ENCODE results near the gene PLA2G2D. TPM values are rescaled to one million over a fixed set of nuclear protein-coding genes. Genes with fewer than 3 reads are reported as not detected.

Gene PLA2G2D
- total and polyA plus RNA-seq, 10 of the 15 experiments (the other 5 are each of a cell fraction or from before 2014, with no cell fraction given) = 0.06 to 0.38 (median 0.16) TPM; not detected in 2

DNA sequence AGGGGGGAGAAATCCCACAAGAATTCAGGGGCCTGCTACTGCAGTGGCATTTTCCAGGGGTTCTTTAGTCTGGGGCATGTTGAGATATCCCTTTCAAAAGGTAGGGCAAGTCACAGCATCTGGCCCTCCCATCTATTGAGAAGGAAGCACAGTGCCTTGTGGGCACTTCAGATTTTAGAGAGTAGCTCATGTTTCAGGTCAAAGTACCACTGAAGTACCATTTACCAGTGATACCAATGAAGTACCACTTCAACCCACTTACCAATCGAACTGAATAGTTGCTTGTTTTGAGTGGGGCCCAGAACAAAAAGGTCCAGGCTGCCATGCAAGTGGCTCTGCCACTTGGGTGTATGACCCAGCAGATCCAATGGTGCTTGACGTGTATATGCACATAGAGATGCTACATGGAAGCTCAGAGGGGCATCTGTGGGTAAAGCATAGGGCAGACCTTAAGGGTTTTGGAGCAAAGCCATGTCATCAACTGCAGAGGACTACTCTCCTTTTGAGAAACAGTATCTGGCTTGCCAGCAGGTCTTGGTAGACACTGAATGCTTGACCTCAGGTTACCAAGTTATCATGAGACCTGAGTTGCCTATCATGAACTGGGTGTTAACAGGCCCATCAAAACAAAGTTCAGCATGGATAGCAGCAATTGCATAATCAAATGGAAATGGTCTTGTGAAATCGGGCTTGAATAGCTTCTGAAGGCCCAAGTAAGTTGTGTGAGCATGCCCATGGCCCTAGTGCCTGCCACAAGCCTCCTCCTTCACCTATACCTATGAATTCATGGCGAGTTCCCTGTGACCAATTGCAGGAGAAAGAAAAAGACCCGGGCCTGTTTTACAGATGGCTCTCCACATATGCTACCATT lies 23.5 kb downstream of the PLA2G2D start:
- H3K9ac ChIP-seq (ENCODE audit: control insufficient read depth, insufficient read depth, low read length) = no peak overlapping the region
- POLR2A ChIA-PET = no interaction called here
- 8% methylated on average over 5 of the region's 5 CpGs for WGBS (ENCODE audit: insufficient coverage, insufficient replicate concordance, low lambda C conversion rate, missing lambda C conversion rate)
- H3K4me2 ChIP-seq (ENCODE audit: control insufficient read depth, insufficient read depth) = no peak overlapping the region
- H3K79me2 ChIP-seq (ENCODE audit: control insufficient read depth, insufficient read depth, low read length) = no peaks in the 10 kb centered on the region
- H3K27ac ChIP-seq (ENCODE audit: control insufficient read depth, insufficient read depth) = no peak overlapping the region
- H3K27me3 ChIP-seq (replicated peaks in 1 of 2; ENCODE audit: control insufficient read depth in 2 of 2, insufficient read depth in 2 of 2, low read length in 1 of 2) = no peaks in the 10 kb centered on the region; a peak in 2 of 4 replicates
- no peaks in the 10 kb centered on the region for H3K36me3 ChIP-seq (ENCODE audit: control insufficient read depth in 2 of 2, insufficient read depth in 2 of 2, low read length in 1 of 2)
- RAD21 ChIA-PET (ENCODE audit: unreplicated experiment) = interaction anchor here (1.9 kb wide), 1 partner anchor 56 kb away, joined by 6 read pairs; no protein-coding TSS in a partner anchor
- no TSS peak for BruUV-seq (replicated peaks)
- TF ChIP-seq MEF2B (IDR thresholded peaks at IDR 0.05; ENCODE audit: partially characterized antibody, poor library complexity, severe bottlenecking) = no peak
- ATAC-seq = no peak
- no peak overlapping the region for H2AFZ ChIP-seq (ENCODE audit: control insufficient read depth, low read depth, low read length)
- SMC1A ChIA-PET (ENCODE audit: uncharacterized antibody, unreplicated experiment) = interaction anchor here (1.6 kb wide), 1 partner anchor 56 kb away, joined by 4 read pairs; no protein-coding TSS in a partner anchor
- no peak for DNase-seq (ENCODE audit: low read depth, low spot score)
- H3K9me3 ChIP-seq (replicated peaks; ENCODE audit: control insufficient read depth, insufficient read depth, low read length) = no peaks in the 10 kb centered on the region
- intact Hi-C loops (cut with micrococcal nuclease; ENCODE audit: unreplicated experiment) (no loop called here), in situ Hi-C loops (cut with MboI) (no loop called here)
- CTCF ChIA-PET = interaction anchor here (0.5 to 8.9 kb wide), 2 partner anchors 9 to 55 kb away, joined by 4 to 181 read pairs; no protein-coding TSS in a partner anchor
- no peaks in the 10 kb centered on the region for H3K4me1 ChIP-seq (ENCODE audit: control insufficient read depth, insufficient read depth, low read length)
- no peaks in the 10 kb centered on the region for H4K20me1 ChIP-seq (ENCODE audit: control insufficient read depth, insufficient read depth)
- no peak for FAIRE-seq
- H3K4me3 ChIP-seq = no peak overlapping the region

DNA sequence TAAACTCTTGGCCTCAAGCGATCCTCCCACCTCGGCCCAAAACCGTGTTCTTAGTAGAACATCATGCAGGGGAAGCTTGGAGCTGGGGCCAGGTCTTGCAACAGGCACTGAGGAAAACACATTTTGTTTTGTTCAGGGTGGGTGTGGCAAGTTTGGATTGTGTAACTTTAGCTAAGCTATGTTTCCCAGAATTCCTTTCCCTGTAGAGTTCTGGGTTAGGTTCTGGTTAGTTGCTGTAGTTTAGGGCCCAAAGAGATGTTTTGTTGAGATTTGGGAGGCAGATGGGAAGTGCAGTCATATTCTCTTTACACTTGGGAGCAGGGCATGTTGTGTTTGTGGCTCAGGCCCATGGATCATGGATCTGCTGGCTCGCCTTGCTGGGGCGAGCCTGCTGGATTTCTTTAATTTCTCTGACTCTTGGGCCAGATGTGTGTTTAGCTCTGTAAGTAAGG lies 25.4 kb downstream of the PLA2G2D start:
- no TSS peak for BruUV-seq (replicated peaks)
- ATAC-seq = no peak
- RAD21 ChIA-PET (ENCODE audit: unreplicated experiment) = no interaction called here

More for the DNA sequence above, 25.4 kb downstream of the PLA2G2D start:
- H3K9ac ChIP-seq (ENCODE audit: control insufficient read depth, insufficient read depth, low read length) = no peak overlapping the region
- H4K20me1 ChIP-seq (ENCODE audit: control insufficient read depth, insufficient read depth) = no peaks in the 10 kb centered on the region
- ChIA-PET SMC1A (ENCODE audit: uncharacterized antibody, unreplicated experiment) (interaction anchor here (0.6 to 2.7 kb wide), 4 partner anchors 13 to 57 kb away, joined by 3 to 11 read pairs (median 4); no protein-coding TSS in a partner anchor), CTCF (interaction anchor here (1.3 kb wide), 1 partner anchor 119 kb away, joined by 4 read pairs; no protein-coding TSS in a partner anchor), POLR2A (no interaction called here)
- H3K4me1 ChIP-seq (ENCODE audit: control insufficient read depth, insufficient read depth, low read length) = no peaks in the 10 kb centered on the region
- H3K36me3 ChIP-seq (ENCODE audit: control insufficient read depth in 2 of 2, insufficient read depth in 2 of 2, low read length in 1 of 2) = no peaks in the 10 kb centered on the region
- H3K27ac ChIP-seq (ENCODE audit: control insufficient read depth, insufficient read depth) = no peak overlapping the region
- no peak for DNase-seq (ENCODE audit: low read depth, low spot score)
- no peak overlapping the region for H3K4me2 ChIP-seq (ENCODE audit: control insufficient read depth, insufficient read depth)
- H3K79me2 ChIP-seq (ENCODE audit: control insufficient read depth, insufficient read depth, low read length) = no peaks in the 10 kb centered on the region
- intact Hi-C loops (cut with micrococcal nuclease; ENCODE audit: unreplicated experiment) (no loop called here), in situ Hi-C loops (cut with MboI) (no loop called here)
- no peaks in the 10 kb centered on the region for H3K9me3 ChIP-seq (replicated peaks; ENCODE audit: control insufficient read depth, insufficient read depth, low read length)
- WGBS (ENCODE audit: insufficient coverage, insufficient replicate concordance, low lambda C conversion rate, missing lambda C conversion rate) = 42% methylated on average over 5 of the region's 5 CpGs
- TF ChIP-seq NFYB (IDR thresholded peaks at IDR 0.05; ENCODE audit: insufficient read depth, low read depth, low read length) = no peak
- no peaks in the 10 kb centered on the region; a peak in 2 of 4 replicates for H3K27me3 ChIP-seq (replicated peaks in 1 of 2; ENCODE audit: control insufficient read depth in 2 of 2, insufficient read depth in 2 of 2, low read length in 1 of 2)
- no peak for FAIRE-seq
- H3K4me3 ChIP-seq = no peak overlapping the region
- H2AFZ ChIP-seq (ENCODE audit: control insufficient read depth, low read depth, low read length) = no peak overlapping the region
